Muscle of leg (tissue), 11 donors: Measurements from ENCODE around the gene WFDC8. TPM values are rescaled to one million over a fixed set of nuclear protein-coding genes. Genes with fewer than 3 reads are reported as not detected.
"Not testable (repeated sequence)": the region's sequence is repeated elsewhere in the genome, so short reads cannot be mapped to it uniquely, and the experiment has no call there.

Experiments used
- DNase-seq: peaks from one replicate; pipeline ENCODE4 v3.0.0; 2013
- H3K27ac ChIP-seq: one replicate; pipeline ENCODE4 v1.5.1; 2013; ENCODE audit warnings: mild to moderate bottlenecking, low read length, control low read depth
- H3K27me3 ChIP-seq: one replicate; pipeline ENCODE4 v1.6.1; 2013; ENCODE audit warnings: low read length; ENCODE audit not compliant: control insufficient read depth, insufficient read depth
- H3K36me3 ChIP-seq: one replicate; pipeline ENCODE4 v1.6.1; 2013; ENCODE audit warnings: low read length; ENCODE audit not compliant: control insufficient read depth, insufficient read depth
- H3K4me1 ChIP-seq: one replicate; pipeline ENCODE4 v1.6.1; 2013; ENCODE audit warnings: low read length; ENCODE audit not compliant: control insufficient read depth, insufficient read depth
- H3K4me3 ChIP-seq: one replicate; pipeline ENCODE4 v1.5.1; 2013; ENCODE audit warnings: low read length, control low read depth
- H3K9me3 ChIP-seq: replicated peaks from 2 replicates; pipeline ENCODE4 v1.6.1; 2013; ENCODE audit warnings: low read depth, low read length; ENCODE audit not compliant: control insufficient read depth
- WGBS: methylation state at CpG from one replicate; pipeline ENCODE4 v1.1.5; 2013; ENCODE audit warnings: missing lambda C conversion rate; ENCODE audit not compliant: insufficient coverage; 5-methylcytosine and 5-hydroxymethylcytosine counted together
- polyA plus RNA-seq, 8 donors: library from polyadenylated mRNA; unstranded; fragments of 120-200 nt; gene quantifications; one replicate each; pipeline versions ENCODE4 v1.2.1 to v1.2.3, GENCODE V29; 2013; ENCODE audit warnings: inconsistent platforms in 1 of 8, low replicate concordance in 1 of 8; ENCODE audit not compliant: insufficient read length in 8 of 8, insufficient read depth in 1 of 8
- total RNA-seq: library from RNA; stranded (reverse); fragments of 120-200 nt; gene quantifications from one replicate; pipeline ENCODE4 v1.2.4, GENCODE V29; 2013

Gene WFDC8
- total and polyA plus RNA-seq, 9 donors: not detected

DNA sequence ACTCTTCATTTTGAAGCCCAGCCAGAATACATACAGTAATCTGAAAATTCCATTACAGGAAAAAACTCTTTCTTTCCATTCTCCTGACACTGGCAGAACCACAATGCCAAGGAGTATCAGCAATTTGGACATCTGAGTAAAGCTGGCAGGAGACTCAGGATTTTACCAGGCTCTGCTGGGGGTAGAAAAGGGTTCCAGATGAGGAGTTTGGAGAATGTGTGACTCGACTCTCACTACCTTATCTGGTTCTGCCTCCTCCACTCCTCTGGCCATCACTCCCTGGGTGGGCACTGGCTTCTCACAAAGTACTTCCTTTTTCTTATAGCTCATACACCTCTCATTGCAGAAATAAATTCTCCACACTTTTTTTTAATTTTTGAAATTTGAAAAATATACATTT, 10.6 kb upstream of the WFDC8 start:
- no peaks in the 10 kb centered on the region for H3K4me1 ChIP-seq
- WGBS: no CpG with 5 or more reads among the region's 1 CpG
- no peak for DNase-seq
- no peak overlapping the region for H3K4me3 ChIP-seq
- no peak overlapping the region for H3K27ac ChIP-seq
- no peaks in the 10 kb centered on the region for H3K36me3 ChIP-seq
- H3K27me3 ChIP-seq: no peaks in the 10 kb centered on the region
- no peaks in the 10 kb centered on the region for H3K9me3 ChIP-seq

DNA sequence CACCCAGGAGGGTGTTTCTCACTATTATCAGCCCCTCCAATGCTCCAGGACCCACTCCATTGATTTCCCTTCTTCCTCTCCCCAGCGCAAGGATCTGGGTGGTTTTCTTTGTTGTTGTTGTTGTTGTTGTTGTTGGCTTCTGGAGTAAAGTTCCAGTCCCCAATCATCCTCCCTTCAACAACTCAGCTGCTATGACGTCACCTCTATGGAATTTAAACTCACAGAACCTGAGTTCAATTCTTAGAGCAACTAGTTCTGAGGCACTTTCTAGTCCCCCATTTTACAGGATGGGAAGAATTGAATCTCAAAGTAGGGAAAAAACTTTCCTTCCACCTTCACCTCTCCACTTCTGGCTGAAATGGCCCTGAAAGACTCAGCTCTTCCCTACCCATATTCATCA, 9.7 kb upstream of the WFDC8 start:
- no peaks in the 10 kb centered on the region for H3K27me3 ChIP-seq
- no CpG with 5 or more reads among the region's 2 CpGs for WGBS
- H3K4me1 ChIP-seq: no peaks in the 10 kb centered on the region
- H3K27ac ChIP-seq: no peak overlapping the region
- H3K4me3 ChIP-seq: no peak overlapping the region
- no peaks in the 10 kb centered on the region for H3K9me3 ChIP-seq
- H3K36me3 ChIP-seq: no peaks in the 10 kb centered on the region
- no peak for DNase-seq

DNA sequence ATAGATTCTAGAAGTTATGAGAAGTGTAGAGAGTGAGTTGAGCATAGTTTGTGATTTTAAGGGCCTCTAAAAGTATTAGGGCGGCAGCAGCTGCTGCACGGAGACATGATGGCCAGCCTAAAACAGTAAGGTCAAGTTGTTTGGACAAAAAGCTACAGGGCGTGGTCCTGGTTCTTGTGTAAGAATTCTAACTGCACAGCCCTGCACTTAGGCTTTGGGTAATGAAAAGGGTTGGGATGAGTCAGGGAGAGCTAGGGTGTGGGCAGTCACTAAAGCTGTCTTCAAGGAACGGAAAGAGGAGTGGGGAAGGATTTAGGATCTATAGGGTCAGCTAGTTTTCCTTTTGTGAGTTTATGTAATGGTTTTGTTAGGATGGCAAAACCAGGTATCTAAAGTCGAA, 6.9 kb upstream of the WFDC8 start:
- WGBS: 76% methylated on average over 5 of the region's 5 CpGs
- H3K27ac ChIP-seq, H3K36me3 ChIP-seq, H3K4me1 ChIP-seq, H3K27me3 ChIP-seq, DNase-seq, H3K9me3 ChIP-seq, H3K4me3 ChIP-seq: not testable (repeated sequence)

DNA sequence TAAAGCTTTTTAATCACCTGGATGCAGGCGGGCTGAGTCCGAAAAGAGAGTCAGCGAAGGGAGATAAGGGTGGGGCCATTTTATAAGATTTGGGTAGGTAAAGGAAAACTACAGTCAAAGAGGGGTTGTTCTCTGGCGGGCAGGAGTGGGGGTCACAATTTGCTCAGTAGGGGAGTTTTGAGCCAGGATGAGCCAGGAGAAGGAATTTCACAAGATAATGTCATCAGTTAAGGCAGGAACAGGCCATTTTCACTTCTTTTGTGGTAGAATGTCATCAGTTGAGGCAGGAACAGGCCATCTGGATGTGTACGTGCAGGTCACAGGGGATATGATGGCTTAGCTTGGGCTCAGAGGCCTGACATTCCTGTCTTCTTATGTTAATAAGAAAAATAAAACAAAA, 5.2 kb upstream of the WFDC8 start:
- not testable (repeated sequence) for DNase-seq, H3K36me3 ChIP-seq, H3K27me3 ChIP-seq, H3K9me3 ChIP-seq, H3K27ac ChIP-seq, H3K4me1 ChIP-seq, H3K4me3 ChIP-seq
- WGBS: 65% methylated on average over 5 of the region's 5 CpGs

DNA sequence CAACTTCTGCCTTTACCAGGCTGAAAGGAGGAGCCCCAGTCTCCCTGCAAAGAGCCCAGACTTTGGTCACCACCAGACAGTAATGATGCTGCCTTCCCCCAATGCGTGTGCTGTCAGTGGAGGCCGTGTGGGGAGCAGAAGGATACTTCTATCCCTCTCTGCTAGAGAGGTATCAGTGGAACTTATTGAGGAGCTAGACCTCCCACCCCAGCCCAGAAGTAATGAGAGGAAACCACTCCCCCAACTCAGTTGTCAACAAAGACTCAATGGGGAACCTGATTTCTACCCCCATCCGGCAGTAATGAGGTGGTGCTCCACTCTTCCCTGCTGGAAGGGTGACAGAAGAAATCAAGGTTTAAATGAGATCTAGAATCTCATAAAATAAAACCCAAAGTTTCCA, 4.4 kb upstream of the WFDC8 start:
- H3K4me1 ChIP-seq: no peaks in the 10 kb centered on the region
- no peak overlapping the region for H3K4me3 ChIP-seq
- no peak overlapping the region for H3K27ac ChIP-seq
- H3K9me3 ChIP-seq: no peaks in the 10 kb centered on the region
- WGBS: no CpG with 5 or more reads among the region's 3 CpGs
- H3K36me3 ChIP-seq: no peaks in the 10 kb centered on the region
- no peak for DNase-seq
- peaks cover 4% of the 10 kb centered on the region for H3K27me3 ChIP-seq

DNA sequence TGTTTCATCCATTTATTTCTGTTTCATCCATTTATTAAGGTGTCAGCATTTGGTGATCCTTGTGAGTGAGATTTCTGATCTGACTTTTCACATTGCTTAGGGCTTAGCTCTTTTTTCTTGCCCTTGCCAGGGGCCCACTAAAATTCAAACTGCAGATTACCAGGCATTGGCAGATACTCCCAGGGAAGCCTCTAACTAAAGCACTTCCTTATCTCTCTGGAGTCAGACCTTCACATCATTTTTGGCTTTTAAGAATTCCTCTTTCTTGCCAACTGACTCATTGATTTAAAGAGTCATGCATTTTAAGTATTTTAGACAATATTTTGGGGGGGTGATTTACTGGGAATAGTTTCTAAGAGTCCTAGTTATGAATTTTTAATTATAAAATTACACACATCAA, 2.6 kb upstream of the WFDC8 start:
- no peaks in the 10 kb centered on the region for H3K36me3 ChIP-seq
- no peaks in the 10 kb centered on the region for H3K4me1 ChIP-seq
- H3K27me3 ChIP-seq: peaks cover 4% of the 10 kb centered on the region
- no peak for DNase-seq
- H3K9me3 ChIP-seq: no peaks in the 10 kb centered on the region
- H3K4me3 ChIP-seq: no peak overlapping the region
- no peak overlapping the region for H3K27ac ChIP-seq

DNA sequence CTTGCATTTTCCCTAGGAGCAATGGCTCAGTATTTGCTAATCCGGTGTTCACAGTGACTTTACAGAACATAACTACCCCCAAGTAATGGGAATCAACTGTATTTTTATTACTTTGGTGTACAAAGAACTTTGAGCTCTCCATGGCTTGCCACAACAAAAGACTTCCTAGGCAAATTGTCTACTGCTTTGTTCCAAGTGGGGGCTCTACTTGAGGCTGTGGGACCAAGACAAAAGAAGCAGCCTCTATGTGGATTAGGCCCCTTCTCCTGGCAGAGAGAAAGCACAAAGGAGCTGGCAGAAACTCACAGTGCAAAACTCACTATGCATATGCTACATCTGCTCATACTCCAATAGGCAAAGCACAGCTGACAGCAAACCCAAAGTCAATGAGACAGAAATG, 853 bp downstream of the WFDC8 start:
- Histone ChIP-seq H3K4me1 (no peaks in the 10 kb centered on the region), H3K27me3 (no peaks in the 10 kb centered on the region), H3K9me3 (no peaks in the 10 kb centered on the region), H3K27ac (no peak overlapping the region), H3K36me3 (no peaks in the 10 kb centered on the region), H3K4me3 (no peak overlapping the region)
- DNase-seq: no peak
- no CpG with 5 or more reads among the region's 1 CpG for WGBS

DNA sequence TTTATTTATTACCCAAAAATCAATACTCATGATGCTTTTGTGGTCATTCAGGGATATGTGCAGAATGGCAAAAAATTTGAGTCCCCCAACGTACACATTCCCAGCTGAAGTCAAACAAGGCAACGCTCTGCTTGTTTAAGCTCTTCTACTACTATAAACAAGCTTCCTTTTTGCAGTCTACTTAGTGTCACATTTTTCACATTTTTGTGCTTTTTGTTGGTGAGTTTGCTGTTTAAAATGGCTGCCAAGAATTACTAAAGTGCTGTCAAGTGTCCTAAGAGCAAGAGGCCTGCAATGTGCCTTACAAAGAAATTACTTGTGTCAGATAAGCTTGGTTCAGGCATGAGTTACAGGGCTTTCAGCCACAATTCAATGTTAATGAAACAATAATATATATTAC, 2.1 kb downstream of the WFDC8 start:
- no peaks in the 10 kb centered on the region for H3K27me3 ChIP-seq
- no peak overlapping the region for H3K27ac ChIP-seq
- no peak overlapping the region for H3K4me3 ChIP-seq
- no peaks in the 10 kb centered on the region for H3K9me3 ChIP-seq
- 40% methylated on average over 1 of the region's 2 CpGs for WGBS
- no peaks in the 10 kb centered on the region for H3K4me1 ChIP-seq
- H3K36me3 ChIP-seq: no peaks in the 10 kb centered on the region
- no peak for DNase-seq

DNA sequence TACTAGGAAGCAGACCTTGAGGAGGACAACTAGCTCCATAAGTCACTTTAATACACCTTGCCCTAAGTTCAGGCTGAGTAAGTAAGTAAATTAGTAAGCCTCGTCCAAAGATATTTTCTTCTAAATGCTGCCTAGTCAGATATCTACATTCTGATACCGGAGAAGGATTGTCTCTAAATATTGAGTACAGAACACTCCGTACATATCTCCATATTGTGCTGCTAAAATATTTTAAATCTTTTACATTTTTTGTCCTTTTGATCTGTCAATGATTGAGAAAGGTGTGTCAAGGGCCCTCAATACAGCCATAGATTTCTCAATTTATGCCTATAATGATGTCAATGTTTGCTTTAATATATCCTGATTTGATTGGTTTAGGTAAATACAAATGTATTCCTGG, 3.2 kb downstream of the WFDC8 start:
- WGBS: no CpG with 5 or more reads among the region's 3 CpGs
- Histone ChIP-seq H3K4me3 (no peak overlapping the region), H3K27me3 (no peaks in the 10 kb centered on the region), H3K27ac (no peak overlapping the region), H3K4me1 (no peaks in the 10 kb centered on the region), H3K9me3 (no peaks in the 10 kb centered on the region), H3K36me3 (no peaks in the 10 kb centered on the region)
- no peak for DNase-seq

DNA sequence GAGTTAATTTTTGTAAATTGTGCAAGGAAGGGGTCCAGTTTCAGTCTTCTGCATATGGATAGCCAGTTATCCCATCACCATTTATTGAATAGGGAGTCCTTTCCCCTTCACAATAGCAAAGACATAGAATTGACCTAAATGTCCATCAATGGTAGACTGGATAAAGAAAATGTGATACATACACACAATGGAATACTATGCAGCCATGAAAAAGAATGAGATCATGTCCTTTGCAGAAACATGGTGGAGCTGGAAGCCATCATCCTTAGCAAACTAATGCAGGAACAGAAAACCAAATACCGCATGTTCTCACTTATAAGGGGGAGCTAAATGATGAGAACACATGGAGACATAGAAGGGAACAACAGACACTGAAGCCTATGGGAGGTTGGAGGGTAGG, 9.4 kb downstream of the WFDC8 start:
- not testable (repeated sequence) for H3K9me3 ChIP-seq, H3K4me1 ChIP-seq, H3K27ac ChIP-seq, H3K27me3 ChIP-seq, DNase-seq, H3K36me3 ChIP-seq, H3K4me3 ChIP-seq
- no CpG with 5 or more reads among the region's 1 CpG for WGBS

DNA sequence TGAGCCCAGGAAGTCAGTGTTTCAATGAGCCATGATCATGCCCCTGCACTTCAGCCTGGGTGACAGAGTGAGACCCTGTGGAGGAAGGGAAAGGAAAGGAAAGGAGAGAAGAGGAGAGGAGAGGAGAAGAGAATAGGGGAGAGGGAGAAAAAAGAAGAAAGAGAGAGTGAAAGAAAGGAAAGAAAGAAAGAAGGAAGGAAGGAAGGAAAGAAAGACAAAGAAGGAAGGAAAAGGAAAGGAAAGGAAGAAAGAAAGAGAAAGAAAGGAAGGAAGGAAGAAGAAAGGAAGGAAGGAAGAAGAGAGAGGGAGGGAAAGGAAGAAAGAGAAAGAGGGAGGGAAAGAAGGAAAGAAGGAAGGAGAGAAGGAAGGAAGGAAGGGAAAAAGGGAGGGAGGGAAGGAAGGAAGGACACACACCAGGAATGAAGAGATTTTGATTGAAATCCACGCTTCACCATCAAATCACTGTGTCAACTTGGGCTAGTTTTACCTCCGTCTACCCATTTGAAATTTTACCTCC, 14.3 kb downstream of the WFDC8 start:
- H3K36me3 ChIP-seq: no peaks in the 10 kb centered on the region
- no CpG with 5 or more reads among the region's 2 CpGs for WGBS
- no peaks in the 10 kb centered on the region for H3K9me3 ChIP-seq

More for the DNA sequence above, 14.3 kb downstream of the WFDC8 start:
- no peaks in the 10 kb centered on the region for H3K27me3 ChIP-seq
- H3K4me1 ChIP-seq: no peaks in the 10 kb centered on the region
- no peak overlapping the region for H3K4me3 ChIP-seq
- no peak for DNase-seq
- no peak overlapping the region for H3K27ac ChIP-seq
